MM.1S (cell line): ENCODE data around the gene GOLPH3.

Source experiments
- DNase-seq: peaks from one replicate; pipeline ENCODE4 v3.0.0-alpha.2; 2015
- H2AFZ ChIP-seq: fragments of 300-600 bp; sonication (generic); 2 replicates; pipeline ENCODE4 v1.6.0; 2016; ENCODE audit warnings: antibody characterized with exemption, low read length
- H3F3A ChIP-seq: fragments of 300-600 bp; sonication (generic); 2 replicates; pipeline ENCODE4 v1.6.1; 2016; ENCODE audit warnings: mild to moderate bottlenecking, antibody characterized with exemption, low read length, moderate library complexity, mixed read lengths; ENCODE audit not compliant: insufficient read depth
- H3K27ac ChIP-seq: fragments of 300-600 bp; sonication (generic); 2 replicates; pipeline ENCODE4 v1.5.1; 2016; ENCODE audit warnings: mild to moderate bottlenecking, low read length
- H3K27me3 ChIP-seq: fragments of 300-600 bp; sonication (generic); replicated peaks from 2 replicates; pipeline ENCODE4 v1.6.0; 2016; ENCODE audit warnings: low read length; ENCODE audit not compliant: insufficient read depth
- H3K36me3 ChIP-seq: fragments of 300-600 bp; sonication (generic); replicated peaks from 2 replicates; pipeline ENCODE4 v1.6.1; 2016; ENCODE audit warnings: mild to moderate bottlenecking, low read length, mixed read lengths; ENCODE audit not compliant: insufficient read depth
- H3K4me1 ChIP-seq: fragments of 300-600 bp; sonication (generic); 2 replicates; pipeline ENCODE4 v1.6.1; 2016; ENCODE audit warnings: low read length, mixed read lengths
- H3K4me2 ChIP-seq: fragments of 300-600 bp; sonication (generic); 2 replicates; pipeline ENCODE4 v1.6.0; 2016; ENCODE audit warnings: low read depth, low read length
- H3K4me3 ChIP-seq: fragments of 300-600 bp; sonication (generic); 2 replicates; pipeline ENCODE4 v1.5.1; 2016; ENCODE audit warnings: low read length, mixed read lengths
- H3K79me2 ChIP-seq: fragments of 300-600 bp; sonication (generic); 2 replicates; pipeline ENCODE4 v1.6.1; 2016; ENCODE audit warnings: mixed run types, low read length, mixed read lengths
- H3K9ac ChIP-seq: fragments of 300-600 bp; sonication (generic); 2 replicates; pipeline ENCODE4 v1.6.1; 2016; ENCODE audit warnings: low read length, mixed read lengths
- H3K9me2 ChIP-seq: fragments of 300-600 bp; sonication (generic); replicated peaks from 2 replicates; pipeline ENCODE4 v1.6.1; 2016; ENCODE audit warnings: mild to moderate bottlenecking, low read length, mixed read lengths; ENCODE audit not compliant: insufficient read depth
- H3K9me3 ChIP-seq: fragments of 300-600 bp; sonication (generic); replicated peaks from 2 replicates; pipeline ENCODE4 v1.6.1; 2016; ENCODE audit warnings: mild to moderate bottlenecking, low read length, mixed read lengths; ENCODE audit not compliant: insufficient read depth
- H4K20me1 ChIP-seq: fragments of 300-600 bp; sonication (generic); 2 replicates; pipeline ENCODE4 v1.6.1; 2016; ENCODE audit warnings: mild to moderate bottlenecking, low read length, moderate library complexity, mixed read lengths; ENCODE audit not compliant: insufficient read depth
- EZH2 ChIP-seq: fragments of 300-600 bp; sonication (generic); optimal IDR thresholded peaks from 2 replicates; pipeline ENCODE3; 2017; ENCODE audit warnings: low read depth, mild to moderate bottlenecking, antibody characterized with exemption, low read length, mixed read lengths
- EZH2phosphoT487 ChIP-seq: fragments of 300-600 bp; sonication (generic); IDR thresholded peaks from 2 replicates; pipeline ENCODE4 v1.6.1; 2018; ENCODE audit warnings: antibody characterized with exemption, low read length
- TF ChIP-seq, protein P1 (sequence below): fragments of 300-600 bp; sonication (generic); IDR thresholded peaks from 2 replicates; pipeline ENCODE4 v1.5.1; 2016; ENCODE audit warnings: antibody characterized with exemption, low read length, mixed read lengths

The GOLPH3 gene

DNA sequence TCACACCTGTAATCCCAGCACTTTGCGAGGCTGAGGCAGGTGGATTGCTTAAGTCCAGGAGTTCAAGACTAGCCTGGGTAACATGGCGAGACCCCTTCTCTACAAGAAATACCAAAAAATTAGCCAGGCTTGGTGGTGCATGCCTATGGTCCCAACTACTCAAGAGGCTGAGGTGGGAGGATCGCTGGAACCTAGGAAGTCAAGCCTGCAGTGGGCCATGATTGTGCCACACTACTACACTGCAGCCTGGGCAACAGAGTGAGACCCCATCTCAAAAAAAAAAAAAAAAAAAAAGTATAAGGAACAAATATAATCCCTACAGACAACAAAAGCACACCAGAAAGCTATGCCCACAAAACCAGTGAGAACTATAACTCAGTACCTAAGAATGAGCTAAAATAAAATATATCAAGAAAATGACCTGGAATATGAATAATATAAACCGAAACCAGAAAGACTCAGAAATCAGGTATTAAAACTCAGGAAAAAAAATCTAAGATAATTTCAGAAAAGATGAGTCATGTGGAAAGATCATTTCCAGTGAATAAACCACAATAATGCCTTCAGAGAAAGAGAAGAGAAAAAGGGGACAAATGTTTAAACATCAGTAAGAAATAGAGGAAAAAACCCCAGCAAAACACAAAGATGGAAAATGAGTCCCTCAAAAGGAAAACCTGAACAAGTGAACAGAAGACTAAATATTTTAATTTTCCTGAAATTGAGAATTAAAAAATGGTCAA, 57.4 kb downstream of the GOLPH3 start:
- H3K4me1 ChIP-seq: no peaks in the 10 kb centered on the region

DNA sequence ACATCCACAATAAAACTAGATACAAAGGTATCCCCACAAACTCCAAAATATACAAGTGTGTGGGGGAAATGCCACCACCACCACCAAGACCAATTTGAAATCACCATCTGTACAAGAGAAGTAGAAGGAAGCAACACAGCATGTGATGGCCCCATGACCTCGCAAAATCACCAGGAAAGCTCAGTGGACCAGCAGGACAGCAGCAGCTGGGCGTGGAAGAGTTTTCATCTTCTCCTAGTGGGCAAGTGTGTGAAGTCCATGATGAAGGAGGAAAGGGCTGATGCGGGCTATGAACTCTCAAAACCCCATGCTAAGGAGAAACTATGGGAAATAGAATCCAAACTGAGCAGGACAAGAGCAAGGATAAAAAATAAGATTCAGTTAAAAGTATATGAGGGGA, 58.1 kb downstream of the GOLPH3 start:
- H3K27me3 ChIP-seq: no peaks in the 10 kb centered on the region
- H3K9me2 ChIP-seq: no peaks in the 10 kb centered on the region
- no peak for DNase-seq
- no peak overlapping the region for H2AFZ ChIP-seq
- peaks cover 63% of the 10 kb centered on the region for H3K79me2 ChIP-seq
- H3K4me2 ChIP-seq: no peak overlapping the region
- H4K20me1 ChIP-seq: no peaks in the 10 kb centered on the region; the same call in 1 of the 2 replicates
- H3K9ac ChIP-seq: no peak overlapping the region
- H3K9me3 ChIP-seq: no peaks in the 10 kb centered on the region
- no peak overlapping the region for H3K4me3 ChIP-seq
- TF ChIP-seq EZH2phosphoT487 (no peak), EZH2 (no peak)
- TF ChIP-seq, protein P1, sequence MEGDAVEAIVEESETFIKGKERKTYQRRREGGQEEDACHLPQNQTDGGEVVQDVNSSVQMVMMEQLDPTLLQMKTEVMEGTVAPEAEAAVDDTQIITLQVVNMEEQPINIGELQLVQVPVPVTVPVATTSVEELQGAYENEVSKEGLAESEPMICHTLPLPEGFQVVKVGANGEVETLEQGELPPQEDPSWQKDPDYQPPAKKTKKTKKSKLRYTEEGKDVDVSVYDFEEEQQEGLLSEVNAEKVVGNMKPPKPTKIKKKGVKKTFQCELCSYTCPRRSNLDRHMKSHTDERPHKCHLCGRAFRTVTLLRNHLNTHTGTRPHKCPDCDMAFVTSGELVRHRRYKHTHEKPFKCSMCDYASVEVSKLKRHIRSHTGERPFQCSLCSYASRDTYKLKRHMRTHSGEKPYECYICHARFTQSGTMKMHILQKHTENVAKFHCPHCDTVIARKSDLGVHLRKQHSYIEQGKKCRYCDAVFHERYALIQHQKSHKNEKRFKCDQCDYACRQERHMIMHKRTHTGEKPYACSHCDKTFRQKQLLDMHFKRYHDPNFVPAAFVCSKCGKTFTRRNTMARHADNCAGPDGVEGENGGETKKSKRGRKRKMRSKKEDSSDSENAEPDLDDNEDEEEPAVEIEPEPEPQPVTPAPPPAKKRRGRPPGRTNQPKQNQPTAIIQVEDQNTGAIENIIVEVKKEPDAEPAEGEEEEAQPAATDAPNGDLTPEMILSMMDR: no peak
- H3K27ac ChIP-seq: no peak overlapping the region
- H3K36me3 ChIP-seq: peaks cover 8% of the 10 kb centered on the region; the same call in 1 of the 2 replicates
- no peaks in the 10 kb centered on the region for H3K4me1 ChIP-seq
- no peaks in the 10 kb centered on the region for H3F3A ChIP-seq

More for the DNA sequence above, 57.4 kb downstream of the GOLPH3 start:
- H4K20me1 ChIP-seq: no peaks in the 10 kb centered on the region; the same call in 1 of the 2 replicates
- H3K79me2 ChIP-seq: peaks cover 65% of the 10 kb centered on the region
- H3K9me3 ChIP-seq: no peaks in the 10 kb centered on the region
- no peak overlapping the region for H2AFZ ChIP-seq
- TF ChIP-seq, protein P1: no peak
- TF ChIP-seq EZH2phosphoT487 (no peak), EZH2 (no peak)
- no peak overlapping the region for H3K27ac ChIP-seq
- H3K9ac ChIP-seq: no peak overlapping the region
- no peak for DNase-seq
- peaks cover 13% of the 10 kb centered on the region for H3K36me3 ChIP-seq
- H3K27me3 ChIP-seq: no peaks in the 10 kb centered on the region
- no peak overlapping the region for H3K4me2 ChIP-seq
- H3F3A ChIP-seq: no peaks in the 10 kb centered on the region
- no peak overlapping the region for H3K4me3 ChIP-seq
- no peaks in the 10 kb centered on the region for H3K9me2 ChIP-seq

DNA sequence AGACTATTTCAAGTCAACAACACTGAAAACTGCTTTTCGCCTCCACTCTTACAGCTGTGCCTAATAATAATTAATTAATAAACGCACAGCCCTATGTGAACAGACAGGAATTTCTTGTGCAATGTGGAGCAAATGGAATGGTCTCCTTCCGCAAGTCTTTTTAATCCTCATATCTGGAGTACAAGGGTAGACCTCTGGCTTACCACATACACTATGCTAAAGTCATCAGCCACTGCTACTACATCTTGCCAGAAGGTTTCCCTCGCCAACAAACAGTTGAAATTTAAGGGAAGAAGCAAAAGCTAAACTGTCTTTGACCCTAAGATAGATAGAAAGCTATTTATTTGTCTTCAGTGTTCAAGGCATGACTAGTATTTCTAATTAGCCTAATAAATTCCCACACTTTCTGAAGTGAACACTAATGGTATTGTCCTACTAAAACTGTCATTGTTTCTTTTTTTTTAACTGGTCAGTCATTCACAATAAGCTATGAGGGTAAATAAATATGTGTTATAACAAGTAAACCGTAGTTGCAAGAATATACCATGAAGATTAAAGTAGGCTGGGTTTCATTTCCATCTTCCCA, 63.9 kb downstream of the GOLPH3 start:
- H3F3A ChIP-seq: no peaks in the 10 kb centered on the region
- no peaks in the 10 kb centered on the region for H3K9me2 ChIP-seq
- no peaks in the 10 kb centered on the region for H3K27me3 ChIP-seq
- TF ChIP-seq, protein P1: no peak
- no peak for TF ChIP-seq EZH2phosphoT487
- no peak overlapping the region for H3K4me2 ChIP-seq
- no peak overlapping the region for H3K9ac ChIP-seq
- no peak overlapping the region for H3K4me3 ChIP-seq
- H3K36me3 ChIP-seq: 0 out of 2 replicates have a peak, but pooled peaks cover 8% of the 10 kb centered on the region
- H4K20me1 ChIP-seq: no peaks in the 10 kb centered on the region
- no peak overlapping the region for H2AFZ ChIP-seq
- H3K4me1 ChIP-seq: no peaks in the 10 kb centered on the region
- no peak overlapping the region for H3K27ac ChIP-seq
- peaks cover 23% of the 10 kb centered on the region for H3K79me2 ChIP-seq
- no peak for DNase-seq
- H3K9me3 ChIP-seq: no peaks in the 10 kb centered on the region
